ENCODE measurements around the gene RIPOR2.
A peak's percentile ranks its signal among the peaks of the same experiment; 100 is the strongest.

RIPOR2 gene

GRCh38 chr6:24936641-24937317, 1.0 kb upstream of the RIPOR2 start:
- no peak for TF ChIP-seq CTCF (conservative IDR thresholded peaks at IDR 0.05)
- H3K27ac ChIP-seq = no peak overlapping the region

- TF ChIP-seq CTCF (conservative IDR thresholded peaks at IDR 0.05) = peak; percentile 33
- H3K27ac ChIP-seq = no peak overlapping the region
Measured at GRCh38 chr6:24933868-24934401, 1.8 kb downstream of the RIPOR2 start.

GRCh38 chr6:24933266-24933665, 2.5 kb downstream of the RIPOR2 start:
- H3K27ac ChIP-seq = no peak overlapping the region
- no peak for TF ChIP-seq CTCF (conservative IDR thresholded peaks at IDR 0.05)

GRCh38 chr6:24932832-24933231, 2.9 kb downstream of the RIPOR2 start:
- no peak for TF ChIP-seq CTCF (conservative IDR thresholded peaks at IDR 0.05)
- H3K27ac ChIP-seq = no peak overlapping the region

- TF ChIP-seq CTCF (conservative IDR thresholded peaks at IDR 0.05) = no peak
- no peak overlapping the region for H3K27ac ChIP-seq
Measured at GRCh38 chr6:24931718-24932691, 3.8 kb downstream of the RIPOR2 start.

- H3K27ac ChIP-seq = no peak overlapping the region
- no peak for TF ChIP-seq CTCF (conservative IDR thresholded peaks at IDR 0.05)
Measured at GRCh38 chr6:24931296-24931695, 4.5 kb downstream of the RIPOR2 start.

GRCh38 chr6:24930431-24930871, 5.3 kb downstream of the RIPOR2 start:
- TF ChIP-seq CTCF (conservative IDR thresholded peaks at IDR 0.05) = no peak
- no peak overlapping the region for H3K27ac ChIP-seq

Measured in VCaP (cell line).